Measurements from ENCODE around the gene TOX2. TPM values are rescaled to one million over a fixed set of nuclear protein-coding genes. Genes with fewer than 3 reads are reported as not detected.

The TOX2 gene
- polyA plus RNA-seq, 3 donors, result 0.39 to 0.56 (median 0.47) TPM

- Histone ChIP-seq H3K27me3 (ENCODE audit: control insufficient read depth in 2 of 2, insufficient read depth in 2 of 2, low read length in 2 of 2) (no peaks in the 10 kb centered on the region), H3K36me3 (replicated peaks in 1 of 2; ENCODE audit: control insufficient read depth in 1 of 2, insufficient read depth in 2 of 2, low read length in 2 of 2) (no peaks in the 10 kb centered on the region), H3K79me2 (ENCODE audit: insufficient read depth, low read length) (no peaks in the 10 kb centered on the region), H3K9me3 (replicated peaks in 1 of 2; ENCODE audit: control insufficient read depth in 1 of 2, insufficient read depth in 1 of 2, low read length in 2 of 2) (no peaks in the 10 kb centered on the region), H3K9ac (ENCODE audit: insufficient read depth, low read length, poor library complexity, severe bottlenecking) (no peak overlapping the region), H3K4me2 (replicated peaks; ENCODE audit: extremely low read depth, low read length, poor library complexity, severe bottlenecking) (no peak overlapping the region), H4K20me1 (ENCODE audit: insufficient read depth, low read length) (no peaks in the 10 kb centered on the region), H3K4me3 (replicated peaks in 1 of 3; ENCODE audit: low read depth in 2 of 3, low read length in 3 of 3) (no peak overlapping the region), H3K27ac (ENCODE audit: low read depth in 1 of 2, low read length in 2 of 2) (no peak overlapping the region), H3K4me1 (ENCODE audit: control insufficient read depth in 1 of 2, insufficient read depth in 2 of 2, low read length in 2 of 2) (peaks cover 43 to 56% of the 10 kb centered on the region in 2 donors), H2AFZ (ENCODE audit: insufficient read depth, low read depth, low read length, poor library complexity, severe bottlenecking) (no peak overlapping the region)
- WGBS (ENCODE audit: insufficient coverage), result 97% methylated on average over 13 of the region's 15 CpGs
- Mint-ChIP-seq H3K4me1 (peaks cover 48% of the 10 kb centered on the region), H3K9me3 (peaks cover 0 to 4% (median 0%) of the 10 kb centered on the region in 7 donors), H3K27ac (peak overlapping the region in 2 of 7 donors; percentile 49 to 99), H3K4me3 (peak overlapping the region in 1 of 2 donors; percentile 95), H3K27me3 (ENCODE audit: low read depth in 3 of 3) (peaks cover 3 to 7% (median 6%) of the 10 kb centered on the region in 3 donors), H3K36me3 (no peaks in the 10 kb centered on the region)
- intact Hi-C loops (cut with micrococcal nuclease), result no loop called here
- TF ChIP-seq CTCF (IDR thresholded peaks at IDR 0.05), result no peak
- DNase-seq, result no peak
Observed at GRCh38 chr20:44067650-44068081, 153.0 kb downstream of the TOX2 start.

- Histone ChIP-seq H3K27me3 (ENCODE audit: control insufficient read depth in 2 of 2, insufficient read depth in 2 of 2, low read length in 2 of 2) (no peaks in the 10 kb centered on the region), H3K9ac (ENCODE audit: insufficient read depth, low read length, poor library complexity, severe bottlenecking) (peak overlapping the region; percentile 72), H3K79me2 (ENCODE audit: insufficient read depth, low read length) (no peaks in the 10 kb centered on the region), H3K36me3 (replicated peaks in 1 of 2; ENCODE audit: control insufficient read depth in 1 of 2, insufficient read depth in 2 of 2, low read length in 2 of 2) (no peaks in the 10 kb centered on the region), H2AFZ (ENCODE audit: insufficient read depth, low read depth, low read length, poor library complexity, severe bottlenecking) (peak overlapping the region; percentile 78), H3K4me2 (replicated peaks; ENCODE audit: extremely low read depth, low read length, poor library complexity, severe bottlenecking) (peak overlapping the region; percentile 74), H4K20me1 (ENCODE audit: insufficient read depth, low read length) (no peaks in the 10 kb centered on the region), H3K27ac (ENCODE audit: low read depth in 1 of 2, low read length in 2 of 2) (peak overlapping the region; percentile 94 to 95), H3K9me3 (replicated peaks in 1 of 2; ENCODE audit: control insufficient read depth in 1 of 2, insufficient read depth in 1 of 2, low read length in 2 of 2) (no peaks in the 10 kb centered on the region), H3K4me3 (replicated peaks in 1 of 3; ENCODE audit: low read depth in 2 of 3, low read length in 3 of 3) (peak overlapping the region; percentile 28 to 71 (median 43)), H3K4me1 (ENCODE audit: control insufficient read depth in 1 of 2, insufficient read depth in 2 of 2, low read length in 2 of 2) (peaks cover 52 to 64% of the 10 kb centered on the region in 2 donors)
- no peaks in the 10 kb centered on the region for H3K36me3 Mint-ChIP-seq
- H3K4me3 Mint-ChIP-seq, result peak overlapping the region; percentile 82 to 95
- peaks cover 3 to 7% (median 7%) of the 10 kb centered on the region in 3 donors for H3K27me3 Mint-ChIP-seq (ENCODE audit: low read depth in 3 of 3)
- intact Hi-C loops (cut with micrococcal nuclease), result no loop called here
- H3K27ac Mint-ChIP-seq, result peak overlapping the region; percentile 93 to 99 (median 97)
- DNase-seq, result peak; percentile 44 to 79 (median 53)
- peaks cover 0 to 4% (median 0%) of the 10 kb centered on the region in 7 donors for H3K9me3 Mint-ChIP-seq
- WGBS (ENCODE audit: insufficient coverage), result 34% methylated on average over 23 of the region's 30 CpGs
- peaks cover 57% of the 10 kb centered on the region for H3K4me1 Mint-ChIP-seq
- TF ChIP-seq CTCF (IDR thresholded peaks at IDR 0.05), result no peak
Observed at GRCh38 chr20:44068316-44069201, 153.9 kb downstream of the TOX2 start.
